PC-3 (cell line): ENCODE measurements around the gene PLXNB1. TPM values are rescaled to one million over a fixed set of nuclear protein-coding genes. Genes with fewer than 3 reads are reported as not detected.
A peak's percentile ranks its signal among the peaks of the same experiment; 100 is the strongest.

Experiments
- ATAC-seq: fragments of 200-7000 bp; cut with Tn5 transposase; 2 replicates; pipeline ENCODE4 v1.9.1; 2020; ENCODE audit warnings: mild to moderate bottlenecking, moderate library complexity
- BruUV-seq: library from RNA; stranded (reverse); fragments of 400-500 nt; replicated peaks from 2 replicates; lab custom pipeline; 2021; lab: Mats Ljungman, UMichigan
- CTCF ChIA-PET: fragments of 300-600 bp; sonication (Branson Sonifier 250); formaldehyde crosslinking; loops from one replicate; lab custom pipeline; 2022; ENCODE audit warnings: antibody characterized with exemption; lab: Charles Lee
- POLR2A ChIA-PET: fragments of 300-600 bp; sonication (Branson Sonifier 250); formaldehyde crosslinking; loops from one replicate; lab custom pipeline; 2022; ENCODE audit warnings: antibody characterized with exemption; ENCODE audit not compliant: unreplicated experiment; lab: Charles Lee
- DNase-seq: peaks from one replicate; pipeline ENCODE4 v3.0.0-alpha.2; 2015
- H2AFZ ChIP-seq: fragments of 300-600 bp; sonication (generic); 2 replicates; pipeline ENCODE4 v1.6.0; 2016; ENCODE audit warnings: antibody characterized with exemption, low read length
- H3F3A ChIP-seq: fragments of 300-600 bp; sonication (generic); one replicate; pipeline ENCODE4 v1.6.0; 2017; ENCODE audit warnings: antibody characterized with exemption, low read length, control low read depth, mild to moderate bottlenecking; ENCODE audit not compliant: unreplicated experiment
- H3K27ac ChIP-seq: fragments of 300-600 bp; sonication (generic); 2 replicates; pipeline ENCODE4 v1.5.1; 2016; ENCODE audit warnings: mild to moderate bottlenecking, low read length
- H3K27me3 ChIP-seq: fragments of 300-600 bp; sonication (generic); 2 replicates; pipeline ENCODE4 v1.6.1; 2016; ENCODE audit warnings: low read length, mixed read lengths
- H3K36me3 ChIP-seq: fragments of 300-600 bp; sonication (generic); 2 replicates; pipeline ENCODE4 v1.6.1; 2016; ENCODE audit warnings: low read depth, mixed run types, low read length, mixed read lengths
- H3K4me1 ChIP-seq: fragments of 300-600 bp; sonication (generic); 2 replicates; pipeline ENCODE4 v1.5.1; 2016; ENCODE audit warnings: low read length; ENCODE audit not compliant: insufficient read depth
- H3K4me2 ChIP-seq: fragments of 300-600 bp; sonication (generic); 2 replicates; pipeline ENCODE4 v1.6.0; 2016; ENCODE audit warnings: low read length
- H3K4me3 ChIP-seq: fragments of 300-600 bp; sonication (generic); 2 replicates; pipeline ENCODE4 v1.5.1; 2016; ENCODE audit warnings: mild to moderate bottlenecking, low read length, mixed read lengths
- H3K79me2 ChIP-seq: fragments of 300-600 bp; sonication (generic); 2 replicates; pipeline ENCODE4 v1.6.1; 2017; ENCODE audit warnings: low read length, mixed read lengths
- H3K9ac ChIP-seq: fragments of 300-600 bp; sonication (generic); 2 replicates; pipeline ENCODE4 v1.6.0; 2016; ENCODE audit warnings: mild to moderate bottlenecking, low read length
- H3K9me2 ChIP-seq: fragments of 300-600 bp; sonication (generic); replicated peaks from 2 replicates; pipeline ENCODE4 v1.6.1; 2016; ENCODE audit warnings: mixed run types, low read length, mixed read lengths
- H3K9me3 ChIP-seq: fragments of 300-600 bp; sonication (generic); 2 replicates; pipeline ENCODE4 v1.6.1; 2016; ENCODE audit warnings: low read length, mixed read lengths
- H4K20me1 ChIP-seq: fragments of 300-600 bp; sonication (generic); 2 replicates; pipeline ENCODE4 v1.6.1; 2016; ENCODE audit warnings: low read length, mixed read lengths
- CTCF ChIP-seq: fragments of 300-600 bp; sonication (generic); conservative IDR thresholded peaks from 2 replicates; pipeline ENCODE4 v1.5.1; 2017; ENCODE audit warnings: antibody characterized with exemption, low read depth, mild to moderate bottlenecking, low read length
- EZH2 ChIP-seq: fragments of 300-600 bp; sonication (generic); IDR thresholded peaks from one replicate; pipeline ENCODE4 v1.6.1; 2017; ENCODE audit warnings: antibody characterized with exemption, mild to moderate bottlenecking, low read length; ENCODE audit not compliant: unreplicated experiment
- EZH2phosphoT487 ChIP-seq: fragments of 300-600 bp; sonication (generic); IDR thresholded peaks from 2 replicates; pipeline ENCODE4 v1.6.1; 2018; ENCODE audit warnings: mild to moderate bottlenecking, antibody characterized with exemption, low read length, borderline replicate concordance
- intact Hi-C: fragments of 100-400 bp; cut with micrococcal nuclease; formaldehyde crosslinking; loops from 2 replicates; pipeline ENCODE4 v1.9.0; 2023
- total RNA-seq: library from RNA; depleted of rRNA; stranded (reverse); fragments of >200 nt; gene quantifications from 2 replicates; pipeline ENCODE4 v1.2.3, GENCODE V29; 2014

Gene PLXNB1
- total RNA-seq, 1 experiment from 2014 or later, result 35.4 TPM

GRCh38 chr3:48456456-48456855, 26.6 kb upstream of the PLXNB1 start:
- no peaks in the 10 kb centered on the region for H3K4me1 ChIP-seq
- no peak for ATAC-seq
- H3K27me3 ChIP-seq, result no peaks in the 10 kb centered on the region
- intact Hi-C loops, result no loop called here
- H3K79me2 ChIP-seq, result no peaks in the 10 kb centered on the region
- no peaks in the 10 kb centered on the region for H4K20me1 ChIP-seq
- DNase-seq, result no peak
- BruUV-seq, result no TSS peak
- H3K4me3 ChIP-seq, result no peak overlapping the region
- no peak overlapping the region for H3K4me2 ChIP-seq
- peaks cover 61% of the 10 kb centered on the region for H3K36me3 ChIP-seq
- H3K9me3 ChIP-seq, result no peaks in the 10 kb centered on the region
- H3F3A ChIP-seq, result no peaks in the 10 kb centered on the region
- H3K27ac ChIP-seq, result no peak overlapping the region
- TF ChIP-seq EZH2phosphoT487 (no peak), EZH2 (no peak), CTCF (no peak)
- no peaks in the 10 kb centered on the region for H3K9me2 ChIP-seq
- no peak overlapping the region for H3K9ac ChIP-seq
- ChIA-PET POLR2A (interaction anchor here (0.7 kb wide), 1 partner anchor 36 kb away, joined by 4 read pairs; no protein-coding TSS in a partner anchor), CTCF (no interaction called here)
- H2AFZ ChIP-seq, result no peak overlapping the region

- Histone ChIP-seq H3K79me2 (peaks cover 24% of the 10 kb centered on the region), H3K27ac (no peak overlapping the region), H3K4me2 (no peak overlapping the region), H3K36me3 (peaks cover 28% of the 10 kb centered on the region), H3K9ac (no peak overlapping the region), H3K4me1 (peaks cover 14% of the 10 kb centered on the region), H3K9me2 (no peaks in the 10 kb centered on the region), H3K27me3 (no peaks in the 10 kb centered on the region), H4K20me1 (no peaks in the 10 kb centered on the region), H3F3A (no peaks in the 10 kb centered on the region), H3K4me3 (no peak overlapping the region), H2AFZ (no peak overlapping the region), H3K9me3 (no peaks in the 10 kb centered on the region)
- no TSS peak for BruUV-seq
- no peak for TF ChIP-seq EZH2
- no peak for TF ChIP-seq CTCF
- no peak for TF ChIP-seq EZH2phosphoT487
- ChIA-PET CTCF (interaction anchor here (0.7 kb wide), 1 partner anchor 11 kb away, joined by 3 read pairs; no protein-coding TSS in a partner anchor), POLR2A (no interaction called here)
- ATAC-seq (no peak), DNase-seq (no peak)
- intact Hi-C loops, result no loop called here
These were observed 21.4 kb upstream of the PLXNB1 start for GRCh38 chr3:48451270-48451669.

GRCh38 chr3:48446425-48447193, 16.7 kb upstream of the PLXNB1 start, which contains the start of gene ATRIP:
Gene ATRIP, plus strand, starts transcription at chr3:48446737. Its CDS starts 109 bp downstream, at chr3:48446846.
- Histone ChIP-seq H3K9me3 (no peaks in the 10 kb centered on the region), H4K20me1 (peaks cover 3% of the 10 kb centered on the region), H3K9me2 (no peaks in the 10 kb centered on the region), H3K36me3 (peaks cover 13% of the 10 kb centered on the region), H3K27me3 (no peaks in the 10 kb centered on the region), H3K27ac (peak within 1 kb of the TSS; percentile 38), H3K9ac (peak within 1 kb of the TSS; percentile 81), H3K79me2 (peaks cover 44% of the 10 kb centered on the region), H2AFZ (peak within 1 kb of the TSS; percentile 92), H3K4me1 (peaks cover 30% of the 10 kb centered on the region), H3K4me2 (peak within 1 kb of the TSS; percentile 87), H3F3A (peaks cover 12% of the 10 kb centered on the region), H3K4me3 (peak within 1 kb of the TSS; percentile 98)
- no TSS peak for BruUV-seq
- TF ChIP-seq CTCF (no peak), EZH2phosphoT487 (no peak), EZH2 (no peak)
- CTCF ChIA-PET, result interaction anchor here (0.6 to 3.3 kb wide), 3 partner anchors 11 to 215 kb away, joined by 3 to 39 read pairs (median 6); no protein-coding TSS in a partner anchor
- intact Hi-C loops, result loop anchor here (5.0 kb wide), 1 partner anchor 111 kb away; the partner anchor contains the start of gene PFKFB4
- ATAC-seq, result peak; percentile 89
- DNase-seq, result peak; percentile 93
- POLR2A ChIA-PET, result interaction anchor here (0.5 to 0.7 kb wide), 5 partner anchors 103 to 643 kb away, joined by 3 to 8 read pairs (median 4); no protein-coding TSS in a partner anchor
